Ureter (tissue), 1 donor: Measurements from ENCODE around the gene RBFOX2. TPM values are rescaled to one million over a fixed set of nuclear protein-coding genes. Genes with fewer than 3 reads are reported as not detected.
"Not testable (repeated sequence)": the region's sequence is repeated elsewhere in the genome, so short reads cannot be mapped to it uniquely, and the experiment has no call there.

ENCODE experiments used
- DNase-seq: peaks from one replicate; pipeline ENCODE4 v3.0.0-alpha.2; 2020; ENCODE audit warnings: low spot score
- total RNA-seq: library from RNA; stranded (reverse); gene quantifications from one replicate; pipeline ENCODE4 v1.2.4, GENCODE V29; 2023
- donor health status: DM: yes; HTN: yes; CAD: no.

Gene RBFOX2
- total RNA-seq, 1 donor from 2014 or later, result 115 TPM

DNA sequence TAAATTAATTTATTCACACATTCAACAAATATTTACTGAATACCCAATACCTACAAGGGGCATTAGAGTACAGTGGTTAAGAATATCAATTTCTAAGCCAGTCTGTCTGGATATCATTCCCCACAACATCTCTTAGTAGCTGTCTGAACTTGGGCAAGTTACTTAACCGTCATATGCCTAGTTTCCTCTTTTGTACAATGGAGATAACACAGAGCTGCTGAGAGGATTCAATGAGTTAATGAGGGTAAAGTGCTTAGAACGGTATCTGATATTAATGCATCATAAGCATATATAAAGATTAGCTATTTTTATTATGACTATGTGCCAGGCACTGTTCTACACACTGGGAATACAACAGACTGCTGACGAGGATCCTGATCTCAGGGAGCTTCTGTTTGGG lies 194.6 kb downstream of the RBFOX2 start:
- no peak for DNase-seq

- DNase-seq, result no peak
These were observed 198.3 kb downstream of the RBFOX2 start for GRCh38 chr22:35830305-35830704.

DNA sequence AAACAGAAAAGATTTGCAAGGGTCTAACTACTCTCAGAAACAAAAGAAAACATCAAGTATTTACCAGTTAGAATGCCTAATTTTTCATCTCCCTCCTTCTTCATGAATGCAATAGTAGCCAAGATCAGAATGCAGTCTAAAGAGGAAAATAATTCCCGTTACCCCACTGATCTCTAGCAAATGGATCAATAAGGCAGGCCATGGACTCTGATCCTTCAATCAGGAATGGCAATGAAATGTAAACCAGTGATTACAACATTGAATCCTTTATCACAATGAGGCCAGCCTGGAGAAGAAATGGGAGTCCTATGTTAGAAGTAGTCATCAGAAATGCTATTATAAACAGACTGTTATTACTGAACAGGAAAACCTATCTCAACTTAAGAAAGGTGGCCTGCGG lies 204.4 kb downstream of the RBFOX2 start:
- DNase-seq, result no peak

DNA sequence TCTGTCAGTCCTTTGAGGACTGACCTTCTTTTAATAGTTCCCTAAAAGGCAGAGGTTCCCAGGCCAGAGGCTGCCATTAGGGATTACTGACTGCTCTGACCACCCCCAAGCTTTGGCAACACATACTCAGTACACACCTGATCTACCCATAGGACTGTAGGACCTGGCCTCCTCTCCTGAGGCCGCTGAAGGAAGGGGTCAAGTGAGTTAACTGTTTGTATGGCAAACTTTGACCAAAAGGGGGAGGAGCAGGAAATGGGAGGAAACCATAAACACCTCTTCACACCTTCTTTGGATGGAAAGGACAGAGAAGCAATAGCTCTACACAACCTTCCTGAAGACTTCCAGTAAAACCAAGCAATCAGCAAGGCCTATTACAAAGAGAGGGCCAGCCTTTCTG lies 207.0 kb downstream of the RBFOX2 start:
- DNase-seq, result no peak

GRCh38 chr22:35819421-35819820 lies 209.2 kb downstream of the RBFOX2 start:
- no peak for DNase-seq

- DNase-seq, result no peak
These were observed 209.7 kb downstream of the RBFOX2 start for GRCh38 chr22:35818897-35819296.

DNA sequence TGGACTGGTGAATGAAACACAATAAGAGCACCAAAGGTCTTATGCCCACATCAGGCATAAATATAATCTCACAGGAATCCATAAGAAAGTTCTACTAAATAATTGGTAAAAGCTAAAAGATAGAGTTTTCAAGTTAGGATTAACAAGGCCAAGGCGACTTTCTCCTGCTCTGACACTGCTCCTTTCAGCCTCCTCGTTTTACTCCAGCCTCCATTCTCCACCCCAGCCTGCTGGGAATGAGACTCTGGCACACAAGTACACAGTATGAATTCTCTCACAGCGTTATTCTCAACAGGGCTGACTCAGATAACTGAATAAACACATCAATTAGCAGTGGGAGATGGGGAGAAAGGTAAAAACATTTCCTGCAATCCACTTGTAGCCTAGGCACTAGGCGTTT lies 216.0 kb downstream of the RBFOX2 start:
- no peak for DNase-seq

DNA sequence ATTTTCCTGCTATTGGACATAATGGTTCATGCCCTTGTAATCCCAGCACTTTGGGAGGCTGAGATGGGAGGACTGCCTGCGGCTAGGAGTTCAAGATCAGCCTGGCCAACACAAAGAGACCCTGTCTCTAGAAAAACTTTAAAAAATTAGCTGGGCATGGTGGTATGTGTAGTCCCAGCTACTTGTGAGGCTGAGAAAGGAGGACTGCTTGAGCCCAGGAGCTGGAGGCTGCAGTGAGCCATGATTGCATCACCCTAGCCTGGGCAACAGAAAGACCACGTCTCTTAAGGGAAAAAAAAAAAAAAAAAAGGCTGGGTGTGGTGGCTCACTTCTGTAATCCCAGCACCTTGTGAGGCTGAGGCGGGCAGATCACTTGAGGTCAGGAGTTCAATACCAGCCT lies 217.0 kb downstream of the RBFOX2 start:
- no peak for DNase-seq

DNA sequence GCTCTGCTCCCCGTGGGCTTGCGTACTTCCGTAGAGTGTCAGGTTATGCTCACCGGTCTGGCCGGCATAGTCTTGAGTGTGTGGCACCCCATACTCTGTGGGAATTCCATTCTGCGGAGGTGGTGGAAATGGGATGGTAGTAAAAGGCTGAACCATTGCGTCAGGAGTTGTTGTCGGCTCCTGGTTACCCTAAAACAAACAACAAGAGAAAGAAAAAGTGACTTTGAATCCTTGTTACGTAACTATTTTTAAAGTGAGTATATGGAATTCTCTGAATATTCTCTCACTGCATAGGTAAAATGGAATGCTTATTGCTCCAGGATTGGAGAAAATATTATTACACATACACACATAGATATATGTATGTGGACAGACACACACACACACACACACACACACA lies 218.8 kb downstream of the RBFOX2 start:
- no peak for DNase-seq

DNA sequence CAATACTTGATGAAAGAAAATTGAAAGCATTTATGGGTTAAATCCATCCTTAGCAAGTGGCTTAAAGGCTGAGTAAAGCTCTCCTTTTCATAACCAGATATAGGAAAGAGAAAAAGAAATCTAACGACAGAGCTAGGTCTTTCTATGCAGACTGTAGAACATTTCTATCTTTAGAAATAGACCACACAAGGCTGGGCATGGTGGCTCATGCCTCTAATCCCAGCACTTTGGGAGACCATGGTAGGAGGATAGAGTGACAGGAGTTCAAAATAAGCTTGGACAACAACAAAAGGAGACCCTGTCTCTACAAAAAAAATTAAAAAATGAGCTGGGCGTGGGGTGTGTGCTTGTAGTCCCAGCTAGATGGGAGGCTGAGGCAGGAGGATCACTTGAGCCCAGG lies 220.2 kb downstream of the RBFOX2 start:
- DNase-seq, result no peak

DNA sequence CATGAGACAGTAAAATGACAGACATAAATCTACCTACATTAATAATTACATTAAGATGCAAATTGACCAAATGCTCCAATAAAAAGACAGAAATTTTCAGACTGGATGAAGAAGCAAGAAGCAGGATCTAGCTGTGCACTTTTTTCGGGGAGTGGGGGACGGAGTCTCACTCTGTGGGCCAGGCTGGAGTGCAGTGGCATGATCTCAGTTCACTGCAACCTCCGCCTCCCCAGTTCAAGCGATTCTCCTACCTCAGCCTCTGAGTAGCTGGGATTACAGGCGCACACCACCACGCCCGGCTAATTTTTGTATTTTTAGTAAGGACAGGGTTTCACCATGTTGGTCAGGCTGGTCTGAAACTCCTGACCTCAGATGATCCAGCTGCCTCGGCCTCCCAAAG lies 222.0 kb downstream of the RBFOX2 start:
- not testable (repeated sequence) for DNase-seq

DNA sequence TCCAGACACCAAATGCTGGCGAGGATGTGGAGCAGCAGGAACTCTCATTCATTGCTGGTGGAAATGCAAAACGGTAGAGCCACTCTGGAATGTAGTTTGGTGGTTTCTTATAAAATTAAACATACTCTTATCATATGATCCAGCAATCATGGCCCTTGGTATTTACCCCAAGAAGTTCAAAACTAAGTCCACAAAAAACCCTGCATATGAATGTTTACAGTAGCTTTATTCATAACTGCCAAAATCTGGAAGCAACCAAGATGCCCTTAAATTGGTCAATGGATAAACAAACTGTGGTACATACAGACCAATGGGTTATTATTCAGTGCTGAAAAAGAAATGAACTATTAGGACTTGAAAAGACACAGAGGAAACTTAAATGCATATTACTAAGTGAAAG lies 223.2 kb downstream of the RBFOX2 start:
- no peak for DNase-seq

DNA sequence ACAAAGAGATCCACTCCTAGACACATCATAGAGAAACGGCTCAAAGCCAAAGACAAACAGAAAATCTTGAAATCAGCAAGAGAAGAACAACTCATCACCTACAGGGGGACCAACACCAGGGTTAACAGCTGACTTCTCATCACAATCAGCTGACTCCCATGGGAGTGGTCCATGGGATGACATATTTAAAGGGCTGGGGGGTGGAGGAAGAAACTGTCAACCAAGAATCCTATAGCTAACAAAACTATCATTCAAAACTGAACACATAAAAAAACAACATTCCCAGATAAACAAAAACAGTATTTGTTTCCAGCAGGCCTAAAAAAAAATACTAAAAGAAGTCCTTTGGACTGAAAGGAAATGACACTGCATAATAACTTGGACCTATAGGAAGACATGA lies 224.2 kb downstream of the RBFOX2 start:
- no peak for DNase-seq

GRCh38 chr22:35802885-35803284 lies 225.7 kb downstream of the RBFOX2 start:
- DNase-seq, result no peak

- DNase-seq, result not testable (repeated sequence)
These were observed 227.3 kb downstream of the RBFOX2 start for GRCh38 chr22:35801301-35801700.

GRCh38 chr22:35799150-35799549 lies 229.5 kb downstream of the RBFOX2 start:
- DNase-seq, result no peak

GRCh38 chr22:35797411-35797810 lies 231.2 kb downstream of the RBFOX2 start:
- no peak for DNase-seq

DNA sequence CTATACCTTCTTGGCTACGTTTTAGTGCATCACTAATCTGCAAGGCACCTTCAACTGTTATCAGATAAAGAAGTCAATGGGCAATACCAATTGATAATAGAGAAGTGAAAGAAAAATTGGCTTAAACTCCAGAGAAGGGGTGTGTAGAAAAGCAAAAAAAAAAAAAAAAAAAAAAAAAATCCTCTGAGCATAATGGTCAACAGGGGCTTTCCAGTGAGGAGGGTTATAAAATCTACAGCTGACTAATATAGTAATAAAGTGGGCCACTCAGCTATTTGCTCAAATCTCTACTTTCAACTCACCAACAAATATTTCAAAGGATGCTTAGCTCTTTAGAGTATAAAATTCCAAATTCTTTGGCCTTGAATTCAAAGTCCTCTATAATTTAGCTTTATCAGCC lies 233.1 kb downstream of the RBFOX2 start:
- no peak for DNase-seq

GRCh38 chr22:35792506-35792905 lies 236.1 kb downstream of the RBFOX2 start:
- no peak for DNase-seq

GRCh38 chr22:35791788-35792187 lies 236.8 kb downstream of the RBFOX2 start:
- not testable (repeated sequence) for DNase-seq

GRCh38 chr22:35785181-35785923 lies 243.3 kb downstream of the RBFOX2 start:
- DNase-seq, result no peak

- DNase-seq, result no peak
These were observed 244.0 kb downstream of the RBFOX2 start for GRCh38 chr22:35784633-35785032.

DNA sequence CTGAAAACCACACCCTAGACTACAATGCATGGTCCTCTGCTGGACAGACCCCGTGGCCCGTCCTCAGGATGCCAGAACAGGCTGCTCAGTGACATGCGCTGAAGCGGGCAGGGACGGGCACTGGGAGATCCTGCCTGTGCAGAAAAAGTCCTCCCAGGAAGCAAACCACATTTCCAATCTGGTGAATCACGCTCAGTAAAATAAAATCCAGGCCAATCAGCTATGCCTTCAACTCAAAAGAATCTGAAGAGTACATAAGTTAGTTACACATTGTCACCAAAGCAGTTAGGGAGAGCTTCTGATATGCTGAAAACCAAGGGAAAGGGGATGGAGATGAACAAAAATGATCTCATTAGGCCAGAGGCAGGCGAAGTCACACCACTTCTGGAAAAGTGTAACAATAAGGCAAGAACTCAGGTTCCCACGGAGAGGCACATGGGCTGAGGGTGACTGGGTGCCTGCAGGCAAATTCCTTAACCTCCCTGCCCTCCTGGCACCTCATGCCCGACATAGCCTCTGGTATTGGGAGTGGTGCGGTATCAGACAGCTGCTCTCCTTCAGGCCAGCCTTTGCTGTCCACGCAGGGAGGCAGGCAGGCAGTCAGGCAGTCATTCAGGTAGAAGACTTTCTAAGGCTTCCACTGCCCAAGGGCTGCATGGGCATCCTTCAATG lies 244.5 kb downstream of the RBFOX2 start:
- no peak for DNase-seq

DNA sequence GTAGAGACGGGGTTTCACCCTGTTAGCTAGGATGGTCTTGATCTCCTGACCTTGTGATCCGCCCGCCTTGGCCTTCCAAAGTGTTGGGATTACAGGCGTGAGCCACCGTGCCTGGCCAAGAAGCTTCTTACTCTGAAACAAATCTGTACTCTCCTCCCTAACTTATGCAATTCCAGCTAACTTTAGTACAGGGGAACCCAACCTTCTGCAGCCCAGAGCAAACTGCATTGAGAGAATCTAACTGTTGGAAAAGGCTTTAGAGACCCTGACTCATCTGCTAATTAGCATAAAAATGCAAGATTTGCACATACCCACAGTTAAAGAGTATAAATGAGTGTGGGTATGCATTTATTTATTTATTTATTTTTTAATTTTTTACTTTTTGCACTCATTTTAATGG lies 246.1 kb downstream of the RBFOX2 start:
- DNase-seq, result no peak
